Left renal pelvis (tissue), 4 donors: ENCODE data around the gene CBLN3. TPM values are rescaled to one million over a fixed set of nuclear protein-coding genes. Genes with fewer than 3 reads are reported as not detected.

Experiments
- DNase-seq, 4 donors: peaks; one replicate each; pipeline ENCODE4 v3.0.0-alpha.2; 2013; ENCODE audit warnings: low read depth in 4 of 4, low spot score in 3 of 4
- polyA plus RNA-seq, 4 donors: library from polyadenylated mRNA; unstranded; fragments of 120-200 nt; gene quantifications; one replicate each; pipeline ENCODE4 v1.2.1, GENCODE V29; 2013; ENCODE audit not compliant: insufficient read length in 4 of 4

Gene CBLN3
- polyA plus RNA-seq, 4 donors, result 2.2 to 4.7 (median 2.6) TPM

DNA sequence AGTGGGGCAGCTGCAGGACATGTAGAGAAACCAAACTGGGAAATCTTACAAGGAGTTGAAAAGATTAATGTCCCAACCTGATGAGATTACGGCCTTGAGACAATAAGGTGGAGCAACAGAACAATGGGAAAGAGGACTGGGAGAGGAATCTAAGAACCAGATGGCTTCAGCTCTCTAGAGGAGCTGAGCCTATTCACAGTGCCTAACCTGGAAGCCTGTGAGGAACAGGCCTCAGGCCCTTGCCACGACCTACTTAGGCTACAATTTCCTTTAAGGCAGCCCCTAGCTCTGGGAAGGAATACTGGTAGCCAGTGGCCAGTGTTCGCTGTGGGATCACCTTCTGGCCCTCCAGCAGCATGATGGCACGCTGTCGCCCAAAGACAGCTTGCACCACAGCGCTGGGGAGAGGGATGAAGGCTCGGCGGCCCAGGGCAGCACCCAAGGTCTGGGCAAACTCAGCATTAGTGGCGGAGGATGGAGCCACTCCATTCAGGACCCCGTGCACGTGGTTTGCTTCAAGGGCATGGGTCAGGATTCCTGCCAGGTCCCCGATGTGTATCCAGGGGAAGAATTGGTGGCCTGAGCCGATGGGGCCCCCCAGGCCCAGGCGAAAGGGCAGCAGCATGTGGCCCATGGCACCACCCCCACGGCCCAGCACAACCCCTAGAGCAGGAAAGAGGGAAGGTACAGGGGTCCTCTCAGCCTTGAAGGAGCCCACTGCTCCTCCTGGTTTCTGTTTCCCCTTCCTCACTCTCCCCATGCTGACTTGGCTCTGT lies 10.6 kb upstream of the CBLN3 start:
- no peak for DNase-seq

DNA sequence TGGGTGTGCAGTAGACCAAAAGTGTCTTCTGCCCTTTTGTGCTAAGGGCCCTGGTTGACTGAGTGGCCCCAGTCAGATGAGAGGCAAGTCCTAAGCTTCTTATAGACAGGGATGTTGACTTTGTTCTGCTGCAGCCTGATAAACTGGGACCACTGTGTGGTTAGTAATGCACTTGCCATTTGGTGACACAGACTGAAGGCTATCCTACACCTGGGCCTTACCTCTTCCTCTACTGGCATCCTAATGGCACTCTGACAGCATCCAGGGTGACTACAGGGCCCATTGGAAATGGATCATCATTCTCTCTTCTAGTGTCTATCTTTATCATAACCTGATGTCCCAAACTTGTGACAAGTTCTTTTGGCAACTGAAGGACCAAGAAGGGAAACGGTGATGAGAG lies 9.8 kb upstream of the CBLN3 start:
- no peak for DNase-seq

- DNase-seq, result no peak
Observed at GRCh38 chr14:24438223-24439097, 9.0 kb upstream of the CBLN3 start.

- no peak for DNase-seq
Observed at GRCh38 chr14:24437736-24438067, 8.2 kb upstream of the CBLN3 start.

DNA sequence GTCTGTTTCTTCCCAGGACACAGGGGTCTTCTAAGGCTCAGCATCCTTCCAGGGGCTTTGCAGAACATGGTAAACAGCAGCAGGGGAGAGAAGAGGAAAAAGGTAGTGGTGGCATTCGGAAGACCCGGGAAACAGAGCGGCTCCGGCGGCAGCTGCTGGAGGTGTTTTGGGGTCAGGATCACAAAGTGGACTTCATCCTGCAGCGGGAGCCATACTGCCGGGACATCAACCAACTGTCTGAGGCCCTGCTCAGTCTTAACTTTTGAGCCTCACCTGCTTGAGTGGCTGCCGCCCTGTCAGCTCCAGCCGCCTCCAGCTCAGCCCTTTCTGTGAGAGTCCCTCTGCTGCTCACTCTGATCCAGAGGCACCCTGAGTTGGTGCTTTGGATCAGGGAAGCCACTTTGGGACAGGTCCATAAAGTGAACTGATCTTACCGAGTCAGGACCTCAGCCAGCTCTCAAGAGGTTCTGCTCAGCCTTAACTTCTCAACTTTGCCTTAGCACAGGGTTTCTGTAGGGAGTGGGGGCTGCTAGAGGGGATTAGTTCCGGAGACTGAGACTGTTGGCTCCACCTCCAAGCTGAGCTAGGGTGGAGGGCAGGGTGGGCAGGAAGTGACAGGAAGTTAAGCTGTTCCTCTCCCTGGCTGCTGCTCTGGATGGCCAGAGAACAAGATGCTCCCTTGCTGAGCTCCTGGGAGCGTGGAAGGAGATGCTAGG lies 7.7 kb upstream of the CBLN3 start:
- DNase-seq, result no peak

- DNase-seq, result no peak
Observed at GRCh38 chr14:24436355-24437019, 7.0 kb upstream of the CBLN3 start.

DNA sequence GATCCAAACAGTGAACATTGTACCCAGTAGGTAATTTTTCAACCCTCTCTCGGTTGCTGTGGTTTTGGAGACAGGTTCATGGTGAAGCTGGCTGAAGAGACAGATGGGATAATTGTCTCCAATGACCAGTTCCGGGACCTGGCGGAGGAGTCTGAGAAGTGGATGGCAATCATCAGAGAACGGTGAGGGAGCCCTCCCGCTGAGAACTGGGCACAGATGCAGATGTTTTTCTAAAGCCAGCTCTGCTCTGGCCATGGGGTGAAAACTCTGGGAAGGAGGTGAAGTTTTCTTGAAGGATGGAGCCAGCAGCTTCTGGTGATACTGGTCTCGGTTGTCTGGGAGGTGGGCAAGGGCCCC lies 6.5 kb upstream of the CBLN3 start:
- DNase-seq, result no peak

DNA sequence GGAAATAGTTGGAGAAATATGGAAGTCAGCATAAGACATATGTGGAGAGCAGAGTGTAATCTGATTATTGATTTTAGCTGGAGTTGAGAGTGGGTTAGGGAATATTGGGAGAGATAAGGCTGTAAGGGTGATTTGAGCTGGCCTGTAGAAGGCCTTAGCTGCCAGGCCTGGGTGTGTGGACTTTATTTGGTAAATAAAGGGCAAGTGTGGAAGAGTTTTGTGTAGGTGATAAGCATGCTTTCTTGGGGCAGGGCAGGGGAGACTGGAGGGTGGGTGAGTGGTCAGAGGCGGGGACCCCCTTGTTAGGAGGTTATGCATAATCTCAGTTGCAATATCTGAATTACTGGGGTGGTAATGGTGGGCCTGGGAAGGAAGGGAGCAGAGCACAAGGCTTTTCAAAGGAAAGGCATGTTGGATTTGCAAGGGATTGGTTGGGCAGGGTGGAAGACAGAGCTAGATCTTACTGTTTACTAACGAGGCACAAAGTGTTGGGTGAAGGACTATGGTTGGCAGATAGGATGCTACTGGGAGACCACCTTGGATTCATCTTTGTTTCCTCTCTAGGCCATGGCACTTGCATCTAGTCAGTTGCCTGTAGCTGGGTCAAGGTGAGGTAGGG lies 5.8 kb upstream of the CBLN3 start:
- no peak for DNase-seq

DNA sequence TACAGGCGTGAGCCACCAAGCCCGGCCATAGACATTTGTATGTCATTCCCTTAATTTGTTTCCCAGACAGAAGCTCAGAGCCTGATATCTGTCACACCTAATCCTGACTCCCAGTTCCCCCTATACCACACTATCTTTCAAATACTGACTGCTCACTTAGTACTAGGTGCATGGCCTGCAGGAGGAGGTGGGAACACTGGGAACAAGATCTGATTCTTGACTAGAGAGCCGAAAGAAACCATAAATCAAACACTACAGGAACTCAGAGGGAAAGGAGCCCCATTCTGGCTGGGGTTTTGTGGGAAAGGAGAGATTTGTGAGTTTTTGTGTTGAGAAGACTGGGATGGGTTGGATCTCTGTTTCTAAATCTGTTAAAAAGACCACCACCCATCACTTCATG lies 5.2 kb upstream of the CBLN3 start:
- DNase-seq, result no peak

GRCh38 chr14:24434036-24434435 lies 4.6 kb upstream of the CBLN3 start:
- no peak for DNase-seq

DNA sequence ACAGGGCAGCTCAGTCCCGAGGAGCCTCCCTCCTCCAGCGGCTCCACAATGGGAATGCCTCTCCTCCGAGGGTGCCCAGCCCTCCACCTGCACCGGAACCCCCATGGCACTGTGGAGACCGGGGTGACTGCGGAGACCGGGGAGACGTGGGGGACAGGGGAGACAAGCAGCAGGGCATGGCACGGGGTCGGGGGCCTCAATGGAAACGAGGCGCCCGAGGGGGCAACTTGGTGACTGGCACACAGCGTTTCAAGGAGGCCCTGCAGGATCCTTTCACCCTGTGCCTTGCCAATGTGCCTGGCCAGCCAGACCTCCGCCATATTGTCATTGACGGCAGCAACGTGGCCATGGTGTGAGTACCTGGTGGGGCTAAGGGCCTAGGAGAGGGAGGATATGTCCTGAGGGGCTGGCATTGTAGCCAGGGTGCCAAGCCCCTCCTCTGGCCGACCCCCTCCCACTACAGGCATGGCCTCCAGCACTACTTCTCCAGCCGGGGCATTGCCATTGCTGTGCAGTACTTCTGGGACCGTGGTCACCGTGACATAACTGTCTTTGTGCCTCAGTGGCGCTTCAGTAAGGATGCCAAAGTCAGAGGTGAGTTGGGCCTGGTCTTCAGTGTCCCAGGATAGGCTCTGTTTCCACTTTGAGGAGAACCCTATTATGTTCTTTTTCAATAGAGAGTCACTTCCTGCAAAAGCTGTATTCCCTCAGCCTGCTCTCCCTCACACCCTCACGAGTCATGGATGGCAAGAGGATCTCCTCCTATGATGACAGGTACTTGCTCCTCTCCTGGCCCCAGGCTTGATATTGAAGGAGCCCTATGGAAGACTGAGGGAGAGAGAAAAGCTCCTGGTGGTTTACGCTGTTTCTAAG lies 3.0 kb upstream of the CBLN3 start:
- DNase-seq, result no peak

DNA sequence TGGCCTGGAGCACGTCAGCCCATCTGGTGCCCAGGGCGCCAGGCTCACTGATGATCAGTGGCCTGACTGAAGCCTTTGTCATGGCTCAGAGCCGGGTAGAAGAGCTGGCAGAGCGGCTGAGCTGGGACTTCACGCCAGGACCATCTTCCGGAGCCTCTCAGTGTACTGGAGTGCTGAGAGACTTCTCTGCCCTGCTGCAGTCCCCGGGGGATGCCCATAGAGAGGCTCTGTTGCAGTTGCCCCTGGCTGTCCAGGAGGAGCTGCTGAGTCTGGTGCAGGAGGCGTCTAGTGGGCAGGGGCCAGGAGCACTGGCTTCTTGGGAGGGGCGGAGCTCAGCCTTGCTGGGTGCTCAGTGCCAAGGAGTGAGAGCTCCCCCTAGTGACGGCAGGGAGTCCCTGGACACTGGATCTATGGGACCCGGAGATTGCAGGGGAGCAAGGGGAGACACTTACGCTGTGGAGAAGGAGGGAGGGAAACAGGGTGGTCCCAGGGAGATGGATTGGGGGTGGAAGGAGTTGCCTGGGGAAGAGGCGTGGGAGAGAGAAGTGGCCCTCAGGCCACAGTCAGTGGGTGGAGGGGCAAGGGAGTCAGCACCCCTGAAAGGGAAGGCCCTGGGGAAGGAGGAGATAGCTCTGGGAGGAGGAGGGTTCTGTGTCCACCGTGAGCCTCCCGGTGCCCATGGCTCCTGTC lies 2.2 kb upstream of the CBLN3 start:
- peak in 3 of 4 donors; percentile 66 to 76 (median 71) for DNase-seq

DNA sequence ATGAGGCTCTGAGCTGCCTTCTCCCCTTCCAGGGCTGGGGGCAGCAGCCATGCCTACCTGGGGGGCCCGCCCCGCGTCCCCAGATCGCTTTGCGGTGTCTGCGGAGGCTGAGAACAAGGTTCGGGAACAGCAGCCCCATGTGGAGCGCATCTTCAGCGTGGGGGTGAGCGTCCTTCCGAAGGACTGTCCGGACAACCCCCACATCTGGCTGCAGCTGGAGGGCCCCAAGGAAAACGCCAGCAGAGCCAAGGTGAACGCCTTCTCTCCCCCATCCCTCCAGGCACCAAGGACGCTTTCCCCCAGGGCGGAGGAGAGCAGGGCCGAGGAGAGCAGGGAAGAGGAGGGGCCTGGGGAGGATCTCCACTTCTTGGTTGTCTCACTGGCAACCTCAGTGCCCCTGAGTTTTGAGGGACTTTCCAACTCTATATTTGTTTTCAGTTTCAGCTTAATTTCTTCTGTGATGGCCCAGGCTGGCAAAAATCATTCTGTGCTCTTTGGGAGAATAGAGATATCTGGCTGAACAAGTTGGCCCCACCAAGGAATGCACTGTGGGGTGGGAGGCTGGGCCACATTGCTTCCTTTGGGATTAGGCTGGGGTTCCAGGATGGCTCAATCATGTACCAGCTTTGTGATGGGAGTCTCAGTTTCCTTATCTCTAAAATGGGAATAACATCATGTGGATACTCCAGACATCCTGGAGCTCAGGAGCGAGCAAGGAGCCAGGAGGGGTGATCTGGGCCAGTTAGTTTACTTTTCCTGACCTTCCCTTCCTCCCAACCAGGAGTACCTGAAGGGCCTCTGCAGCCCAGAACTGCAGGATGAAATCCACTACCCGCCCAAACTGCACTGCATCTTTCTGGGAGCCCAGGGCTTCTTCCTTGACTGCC lies 1.5 kb upstream of the CBLN3 start:
- DNase-seq, result no peak

- peak in 2 of 4 donors; percentile 52 to 62 for DNase-seq
Observed at GRCh38 chr14:24430143-24430681, 744 bp upstream of the CBLN3 start.

DNA sequence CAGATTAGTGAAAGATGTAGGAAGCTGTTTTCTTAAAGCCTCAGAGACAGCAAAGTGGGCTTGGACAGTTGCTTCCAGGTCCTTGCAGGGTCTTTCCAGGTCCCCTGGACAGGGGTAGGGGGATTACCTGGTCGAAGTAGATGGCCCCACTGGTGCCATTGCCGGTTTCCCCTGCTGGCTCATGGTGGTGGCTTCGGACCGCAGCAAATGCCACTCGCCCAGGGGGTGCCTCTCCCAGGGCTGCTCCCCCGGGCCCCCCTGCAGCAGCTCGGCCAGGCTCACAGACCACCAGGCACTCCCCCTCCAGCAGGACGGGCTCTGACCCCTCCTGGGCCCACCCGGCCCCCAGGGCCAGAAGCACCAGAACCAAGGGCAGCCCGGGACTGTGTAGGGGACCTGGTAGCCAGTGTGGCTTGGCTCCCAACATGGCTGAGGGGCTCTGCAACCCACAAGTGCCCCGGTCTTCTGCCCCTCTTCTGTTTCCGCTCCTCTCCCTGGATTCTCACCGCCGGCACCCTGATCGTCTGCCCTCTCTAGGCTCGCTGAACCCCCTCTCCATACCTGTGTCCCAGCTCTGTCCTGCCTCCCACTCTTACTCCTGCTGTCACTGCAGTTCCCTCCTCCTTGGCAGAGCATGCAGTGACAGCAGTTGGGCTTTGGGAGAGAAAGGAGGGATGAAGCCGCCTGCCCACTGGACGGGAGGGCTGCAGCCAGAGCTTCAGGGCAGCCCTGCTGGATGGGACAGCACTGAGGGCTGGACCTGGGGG lies 657 bp downstream of the CBLN3 start:
- DNase-seq, result no peak

DNA sequence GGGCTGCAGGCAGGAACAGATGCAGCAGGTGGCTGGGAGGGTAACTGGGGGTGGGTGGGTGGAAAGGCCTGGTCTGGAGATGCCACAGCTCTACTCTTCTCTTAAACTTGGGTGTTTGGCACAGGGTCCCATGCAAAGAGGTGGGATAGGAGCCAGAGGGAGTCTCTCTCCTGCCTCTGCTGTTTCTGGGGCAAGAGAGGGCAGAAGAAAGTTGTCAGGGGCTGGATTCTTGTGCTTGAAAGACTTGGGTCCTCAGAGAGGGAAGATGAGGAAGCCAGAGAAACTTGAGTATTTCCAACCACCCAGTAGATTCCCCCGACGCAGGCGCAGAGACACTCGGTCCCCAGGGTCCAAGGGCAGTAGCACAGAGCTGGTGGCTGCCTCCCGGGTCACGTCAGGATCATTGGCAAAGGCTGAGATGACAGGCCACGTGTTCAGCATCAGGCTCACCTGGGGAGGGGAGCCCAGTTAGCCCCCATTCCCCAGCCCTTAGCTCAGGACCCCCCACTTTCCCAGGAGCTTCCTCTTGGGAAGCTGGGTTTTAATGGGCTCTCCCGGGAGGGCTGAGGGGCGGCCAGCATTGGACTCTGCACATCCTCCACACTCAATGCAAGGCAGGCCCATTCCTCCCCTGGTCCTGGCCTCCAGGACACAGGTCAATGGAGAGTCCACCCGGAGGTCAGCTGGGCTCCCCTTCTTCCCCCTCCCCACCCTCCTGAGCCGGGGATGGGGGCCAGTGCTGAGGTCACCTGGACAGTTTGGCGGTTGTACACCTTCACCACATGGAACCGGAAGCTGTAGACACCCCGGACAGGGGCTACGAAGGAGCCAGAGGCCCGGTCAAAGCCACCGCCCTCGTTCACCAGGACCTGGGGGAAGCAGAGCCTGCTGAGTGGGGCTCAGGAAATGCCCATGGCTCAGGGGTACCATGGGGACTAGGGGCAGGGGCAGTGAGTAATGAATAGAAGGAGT lies 1.6 kb downstream of the CBLN3 start:
- DNase-seq, result no peak
